MM.1S (cell line): ENCODE data around the gene TPSD1.
A peak's percentile ranks its signal among the peaks of the same experiment; 100 is the strongest.

ENCODE experiments used
- DNase-seq: peaks from one replicate; pipeline ENCODE4 v3.0.0-alpha.2; 2015
- H2AFZ ChIP-seq: fragments of 300-600 bp; sonication (generic); 2 replicates; pipeline ENCODE4 v1.6.0; 2016; ENCODE audit warnings: antibody characterized with exemption, low read length
- H3F3A ChIP-seq: fragments of 300-600 bp; sonication (generic); 2 replicates; pipeline ENCODE4 v1.6.1; 2016; ENCODE audit warnings: mild to moderate bottlenecking, antibody characterized with exemption, low read length, moderate library complexity, mixed read lengths; ENCODE audit not compliant: insufficient read depth
- H3K27ac ChIP-seq: fragments of 300-600 bp; sonication (generic); 2 replicates; pipeline ENCODE4 v1.5.1; 2016; ENCODE audit warnings: mild to moderate bottlenecking, low read length
- H3K27me3 ChIP-seq: fragments of 300-600 bp; sonication (generic); replicated peaks from 2 replicates; pipeline ENCODE4 v1.6.0; 2016; ENCODE audit warnings: low read length; ENCODE audit not compliant: insufficient read depth
- H3K36me3 ChIP-seq: fragments of 300-600 bp; sonication (generic); replicated peaks from 2 replicates; pipeline ENCODE4 v1.6.1; 2016; ENCODE audit warnings: mild to moderate bottlenecking, low read length, mixed read lengths; ENCODE audit not compliant: insufficient read depth
- H3K4me1 ChIP-seq: fragments of 300-600 bp; sonication (generic); 2 replicates; pipeline ENCODE4 v1.6.1; 2016; ENCODE audit warnings: low read length, mixed read lengths
- H3K4me2 ChIP-seq: fragments of 300-600 bp; sonication (generic); 2 replicates; pipeline ENCODE4 v1.6.0; 2016; ENCODE audit warnings: low read depth, low read length
- H3K4me3 ChIP-seq: fragments of 300-600 bp; sonication (generic); 2 replicates; pipeline ENCODE4 v1.5.1; 2016; ENCODE audit warnings: low read length, mixed read lengths
- H3K79me2 ChIP-seq: fragments of 300-600 bp; sonication (generic); 2 replicates; pipeline ENCODE4 v1.6.1; 2016; ENCODE audit warnings: mixed run types, low read length, mixed read lengths
- H3K9ac ChIP-seq: fragments of 300-600 bp; sonication (generic); 2 replicates; pipeline ENCODE4 v1.6.1; 2016; ENCODE audit warnings: low read length, mixed read lengths
- H3K9me2 ChIP-seq: fragments of 300-600 bp; sonication (generic); replicated peaks from 2 replicates; pipeline ENCODE4 v1.6.1; 2016; ENCODE audit warnings: mild to moderate bottlenecking, low read length, mixed read lengths; ENCODE audit not compliant: insufficient read depth
- H3K9me3 ChIP-seq: fragments of 300-600 bp; sonication (generic); replicated peaks from 2 replicates; pipeline ENCODE4 v1.6.1; 2016; ENCODE audit warnings: mild to moderate bottlenecking, low read length, mixed read lengths; ENCODE audit not compliant: insufficient read depth
- H4K20me1 ChIP-seq: fragments of 300-600 bp; sonication (generic); 2 replicates; pipeline ENCODE4 v1.6.1; 2016; ENCODE audit warnings: mild to moderate bottlenecking, low read length, moderate library complexity, mixed read lengths; ENCODE audit not compliant: insufficient read depth
- CTCF ChIP-seq: fragments of 300-600 bp; sonication (generic); IDR thresholded peaks from 2 replicates; pipeline ENCODE4 v1.5.1; 2016; ENCODE audit warnings: antibody characterized with exemption, low read length, mixed read lengths
- EZH2 ChIP-seq: fragments of 300-600 bp; sonication (generic); optimal IDR thresholded peaks from 2 replicates; pipeline ENCODE3; 2017; ENCODE audit warnings: low read depth, mild to moderate bottlenecking, antibody characterized with exemption, low read length, mixed read lengths
- EZH2phosphoT487 ChIP-seq: fragments of 300-600 bp; sonication (generic); IDR thresholded peaks from 2 replicates; pipeline ENCODE4 v1.6.1; 2018; ENCODE audit warnings: antibody characterized with exemption, low read length

The TPSD1 gene

DNA sequence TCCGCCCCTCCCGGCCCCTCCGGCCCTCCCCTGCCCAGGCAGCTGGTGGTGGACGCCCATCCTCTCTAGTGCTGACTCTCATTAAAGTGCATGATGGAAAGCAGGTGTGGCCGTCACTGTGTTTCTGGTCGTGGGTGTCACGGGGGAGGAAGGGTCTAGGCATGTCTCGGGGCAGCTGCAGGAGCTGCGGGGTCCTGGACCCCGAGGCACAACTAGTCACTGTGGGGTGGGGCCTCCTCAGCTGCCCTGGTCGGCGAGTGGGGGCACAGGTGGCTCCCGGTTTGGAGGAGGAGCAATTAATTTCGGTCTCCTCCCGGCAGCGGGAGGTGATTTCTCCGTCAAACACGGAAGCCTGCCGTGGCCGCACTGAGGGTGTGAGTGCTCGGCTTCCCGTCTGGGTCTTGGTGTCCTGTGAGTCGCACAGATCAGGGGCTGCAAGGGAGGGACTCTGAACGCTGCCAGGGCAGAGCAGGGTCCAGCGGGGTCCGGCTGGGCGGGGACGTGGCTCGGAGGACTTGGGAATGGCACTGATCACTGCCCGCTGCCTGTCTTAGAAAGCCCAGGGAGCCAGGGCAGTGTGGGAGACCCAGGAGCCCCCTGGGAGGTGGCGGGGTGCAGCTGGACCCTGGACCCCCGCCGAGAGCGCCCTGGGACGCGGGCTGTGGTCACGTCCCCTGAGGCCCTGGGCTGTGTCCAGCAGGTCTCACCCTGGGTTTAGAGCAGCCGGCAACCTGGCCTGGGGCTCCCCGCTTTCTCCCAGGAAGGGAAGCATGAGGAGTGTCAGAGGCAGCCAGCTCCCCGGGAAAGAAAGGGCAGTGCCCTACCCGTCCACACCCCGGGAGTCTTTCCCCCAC lies 3.3 kb downstream of the TPSD1 start:
- H3K9me2 ChIP-seq = no peaks in the 10 kb centered on the region
- no peak for DNase-seq
- H3K9me3 ChIP-seq = no peaks in the 10 kb centered on the region
- H3K4me2 ChIP-seq = peak overlapping the region; percentile 71
- no peaks in the 10 kb centered on the region for H3K36me3 ChIP-seq
- no peaks in the 10 kb centered on the region for H3K79me2 ChIP-seq
- H2AFZ ChIP-seq = peak overlapping the region; percentile 20; the same call in 1 of the 2 replicates
- H3F3A ChIP-seq = no peaks in the 10 kb centered on the region
- H3K27ac ChIP-seq = no peak overlapping the region
- H4K20me1 ChIP-seq = no peaks in the 10 kb centered on the region
- no peaks in the 10 kb centered on the region for H3K4me1 ChIP-seq
- no peak overlapping the region for H3K9ac ChIP-seq
- TF ChIP-seq EZH2 (no peak), CTCF (no peak), EZH2phosphoT487 (no peak)
- H3K27me3 ChIP-seq = peaks cover 80% of the 10 kb centered on the region
- 0 out of 2 replicates have a peak overlapping the region, but pooled peaks have one; percentile 25 for H3K4me3 ChIP-seq

- H3F3A ChIP-seq = no peaks in the 10 kb centered on the region
- H3K27ac ChIP-seq = no peak overlapping the region
These were observed 3.8 kb downstream of the TPSD1 start for GRCh38 chr16:1259760-1260068.

DNA sequence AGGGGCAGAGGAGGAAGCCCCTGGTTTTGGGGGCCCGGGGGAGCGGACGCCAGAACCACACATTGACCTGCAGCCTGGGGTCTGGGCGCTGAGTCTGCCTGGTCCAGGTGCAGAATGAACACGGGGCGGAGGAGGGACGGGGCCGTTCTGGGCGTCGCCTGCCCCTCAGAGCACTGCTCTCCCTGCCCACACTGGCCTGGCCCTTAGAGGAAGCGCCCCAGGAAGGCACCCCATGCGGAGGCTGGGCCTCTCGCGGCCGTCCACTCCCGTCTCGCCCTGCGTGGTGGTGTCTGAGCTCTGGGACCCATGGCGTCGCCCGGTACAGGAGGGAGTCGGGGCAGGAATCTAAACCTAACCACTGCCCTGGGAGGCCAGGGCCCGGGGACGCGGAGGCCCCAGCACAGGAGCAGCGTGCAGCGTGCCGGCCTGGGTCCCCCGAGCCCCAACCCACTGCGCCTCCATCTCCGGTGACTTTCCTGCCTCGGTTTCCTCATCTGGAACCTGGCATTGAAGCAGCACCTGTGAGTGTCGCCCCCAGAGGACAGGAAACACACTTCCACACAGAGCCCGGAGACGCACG lies 4.3 kb downstream of the TPSD1 start:
- TF ChIP-seq EZH2 (no peak), EZH2phosphoT487 (no peak), CTCF (no peak)
- Histone ChIP-seq H3K27me3 (peaks cover 85% of the 10 kb centered on the region), H3K4me3 (no peak overlapping the region), H3K9ac (no peak overlapping the region), H3K4me2 (no peak overlapping the region), H3K79me2 (no peaks in the 10 kb centered on the region), H3K36me3 (no peaks in the 10 kb centered on the region), H3F3A (no peaks in the 10 kb centered on the region), H4K20me1 (no peaks in the 10 kb centered on the region), H3K9me2 (no peaks in the 10 kb centered on the region), H3K27ac (no peak overlapping the region), H3K9me3 (no peaks in the 10 kb centered on the region), H2AFZ (no peak overlapping the region), H3K4me1 (no peaks in the 10 kb centered on the region)
- DNase-seq = no peak

More at GRCh38 chr16:1259760-1260068, 3.8 kb downstream of the TPSD1 start:
- peaks cover 82% of the 10 kb centered on the region for H3K27me3 ChIP-seq
- no peaks in the 10 kb centered on the region for H3K4me1 ChIP-seq
- no peaks in the 10 kb centered on the region for H3K36me3 ChIP-seq
- no peaks in the 10 kb centered on the region for H4K20me1 ChIP-seq
- no peak overlapping the region for H3K9ac ChIP-seq
- H3K4me3 ChIP-seq = no peak overlapping the region
- no peak for DNase-seq
- TF ChIP-seq CTCF (no peak), EZH2 (no peak), EZH2phosphoT487 (no peak)
- no peaks in the 10 kb centered on the region for H3K9me3 ChIP-seq
- H3K4me2 ChIP-seq = no peak overlapping the region
- H3K9me2 ChIP-seq = no peaks in the 10 kb centered on the region
- no peak overlapping the region for H2AFZ ChIP-seq
- no peaks in the 10 kb centered on the region for H3K79me2 ChIP-seq
